ENCODE data around the gene SPTBN1. TPM values are rescaled to one million over a fixed set of nuclear protein-coding genes. Genes with fewer than 3 reads are reported as not detected.

Gene SPTBN1
- total RNA-seq, 3 donors from 2014 or later (not counting 1 experiment from before 2014, with no cell fraction given), result 65.7 to 142 (median 68.3) TPM

DNA sequence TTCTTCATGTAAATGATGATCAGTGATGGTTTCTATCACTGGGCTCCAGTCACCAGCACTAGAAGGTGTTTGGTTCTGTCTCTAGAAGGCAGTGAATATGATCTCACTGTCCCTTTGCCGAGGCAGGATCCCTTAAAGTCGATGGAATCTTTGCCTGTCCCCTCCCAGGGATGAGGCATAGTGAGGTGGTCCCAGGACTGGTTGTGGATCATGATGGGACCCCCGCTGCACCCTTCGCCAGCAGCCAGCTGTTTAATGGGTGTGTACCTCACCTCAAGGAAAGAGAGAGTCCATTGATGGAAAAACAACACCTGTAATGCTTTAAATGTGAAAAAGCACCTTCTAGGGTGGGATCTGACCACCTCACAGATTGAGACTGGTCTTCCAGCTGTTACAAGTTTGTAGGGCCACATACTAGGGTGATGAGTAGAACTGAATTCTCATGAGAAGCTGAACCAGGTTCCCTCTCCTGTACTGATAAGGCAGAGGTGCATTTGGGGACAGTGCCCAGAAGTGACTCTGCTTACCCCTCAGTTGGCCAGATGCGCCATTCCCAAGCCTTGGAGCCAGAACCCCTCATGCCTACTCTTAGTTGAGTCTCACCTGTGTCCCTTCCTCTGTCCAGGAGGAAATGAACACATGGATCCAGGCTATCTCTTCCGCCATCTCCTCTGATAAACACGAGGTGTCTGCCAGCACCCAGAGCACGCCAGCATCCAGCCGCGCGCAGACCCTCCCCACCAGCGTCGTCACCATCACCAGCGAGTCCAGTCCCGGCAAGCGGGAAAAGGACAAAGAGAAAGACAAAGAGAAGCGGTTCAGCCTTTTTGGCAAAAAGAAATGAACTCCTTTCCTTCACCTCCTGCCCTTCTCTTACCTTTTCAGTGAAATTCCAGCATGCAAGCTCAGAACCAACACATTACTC lies 211.9 kb downstream of the SPTBN1 start:
- H3K36me3 Mint-ChIP-seq, result peaks cover 25% of the 10 kb centered on the region
- ATAC-seq (no peak), DNase-seq (no peak)
- 98% methylated on average over 17 of the region's 17 CpGs for WGBS (ENCODE audit: insufficient coverage)
- H3K4me3 ChIP-seq (ENCODE audit: low read length), result no peak overlapping the region
- H3K36me3 ChIP-seq (ENCODE audit: control insufficient read depth, insufficient read depth, low read length), result peaks cover 71% of the 10 kb centered on the region
- H3K27me3 ChIP-seq (ENCODE audit: control insufficient read depth, insufficient read depth, low read length), result no peaks in the 10 kb centered on the region
- no peaks in the 10 kb centered on the region for H3K9me3 Mint-ChIP-seq
- no peak overlapping the region for H3K4me3 Mint-ChIP-seq
- intact Hi-C loops (cut with micrococcal nuclease), result loop anchor here (10.0 kb wide), 1 partner anchor 167 kb away; no protein-coding TSS in a partner anchor
- peaks cover 2 to 8% of the 10 kb centered on the region in 2 donors for H3K4me1 Mint-ChIP-seq
- TF ChIP-seq, protein P1, sequence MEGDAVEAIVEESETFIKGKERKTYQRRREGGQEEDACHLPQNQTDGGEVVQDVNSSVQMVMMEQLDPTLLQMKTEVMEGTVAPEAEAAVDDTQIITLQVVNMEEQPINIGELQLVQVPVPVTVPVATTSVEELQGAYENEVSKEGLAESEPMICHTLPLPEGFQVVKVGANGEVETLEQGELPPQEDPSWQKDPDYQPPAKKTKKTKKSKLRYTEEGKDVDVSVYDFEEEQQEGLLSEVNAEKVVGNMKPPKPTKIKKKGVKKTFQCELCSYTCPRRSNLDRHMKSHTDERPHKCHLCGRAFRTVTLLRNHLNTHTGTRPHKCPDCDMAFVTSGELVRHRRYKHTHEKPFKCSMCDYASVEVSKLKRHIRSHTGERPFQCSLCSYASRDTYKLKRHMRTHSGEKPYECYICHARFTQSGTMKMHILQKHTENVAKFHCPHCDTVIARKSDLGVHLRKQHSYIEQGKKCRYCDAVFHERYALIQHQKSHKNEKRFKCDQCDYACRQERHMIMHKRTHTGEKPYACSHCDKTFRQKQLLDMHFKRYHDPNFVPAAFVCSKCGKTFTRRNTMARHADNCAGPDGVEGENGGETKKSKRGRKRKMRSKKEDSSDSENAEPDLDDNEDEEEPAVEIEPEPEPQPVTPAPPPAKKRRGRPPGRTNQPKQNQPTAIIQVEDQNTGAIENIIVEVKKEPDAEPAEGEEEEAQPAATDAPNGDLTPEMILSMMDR (IDR thresholded peaks at IDR 0.05), result no peak
- peaks cover 5% of the 10 kb centered on the region for H3K4me1 ChIP-seq (ENCODE audit: control insufficient read depth, insufficient read depth, low read length)
- H3K27me3 Mint-ChIP-seq (ENCODE audit: low read depth in 2 of 2), result no peaks in the 10 kb centered on the region
- no peak overlapping the region for H3K27ac ChIP-seq (ENCODE audit: low read length)
- H3K27ac Mint-ChIP-seq, result peak overlapping the region in 1 of 2 donors; percentile 49
- no peaks in the 10 kb centered on the region for H3K9me3 ChIP-seq (ENCODE audit: control insufficient read depth, insufficient read depth, low read length)

- DNase-seq (no peak), ATAC-seq (no peak)
- Histone ChIP-seq H3K4me3 (ENCODE audit: low read length) (no peak overlapping the region), H3K4me1 (ENCODE audit: control insufficient read depth, insufficient read depth, low read length) (peaks cover 12% of the 10 kb centered on the region), H3K9me3 (ENCODE audit: control insufficient read depth, insufficient read depth, low read length) (no peaks in the 10 kb centered on the region), H3K27me3 (ENCODE audit: control insufficient read depth, insufficient read depth, low read length) (no peaks in the 10 kb centered on the region), H3K27ac (ENCODE audit: low read length) (no peak overlapping the region), H3K36me3 (ENCODE audit: control insufficient read depth, insufficient read depth, low read length) (peaks cover 64% of the 10 kb centered on the region)
- intact Hi-C loops (cut with micrococcal nuclease), result loop anchor here (10.0 kb wide), 1 partner anchor 166 kb away; no protein-coding TSS in a partner anchor
- TF ChIP-seq, protein P1 (IDR thresholded peaks at IDR 0.05), result no peak
- H3K36me3 Mint-ChIP-seq, result peaks cover 23% of the 10 kb centered on the region
- H3K9me3 Mint-ChIP-seq, result no peaks in the 10 kb centered on the region
- no peak overlapping the region for H3K4me3 Mint-ChIP-seq
- H3K4me1 Mint-ChIP-seq, result peaks cover 9 to 16% of the 10 kb centered on the region in 2 donors
- no peak overlapping the region for H3K27ac Mint-ChIP-seq
- H3K27me3 Mint-ChIP-seq (ENCODE audit: low read depth in 2 of 2), result peaks cover 0 to 3% of the 10 kb centered on the region in 2 donors
- WGBS (ENCODE audit: insufficient coverage), result 94% methylated on average over 4 of the region's 5 CpGs
These were observed 212.6 kb downstream of the SPTBN1 start for GRCh38 chr2:54668711-54669110.

GRCh38 chr2:54669677-54670484 lies 213.8 kb downstream of the SPTBN1 start:
- peaks cover 0 to 3% of the 10 kb centered on the region in 2 donors for H3K27me3 Mint-ChIP-seq (ENCODE audit: low read depth in 2 of 2)
- DNase-seq, result no peak

More at GRCh38 chr2:54669677-54670484, 213.8 kb downstream of the SPTBN1 start:
- peaks cover 10 to 16% of the 10 kb centered on the region in 2 donors for H3K4me1 Mint-ChIP-seq
- peaks cover 15% of the 10 kb centered on the region for H3K36me3 Mint-ChIP-seq
- intact Hi-C loops (cut with micrococcal nuclease), result loop anchor here (10.0 kb wide), 1 partner anchor 165 kb away; no protein-coding TSS in a partner anchor
- Histone ChIP-seq H3K27ac (ENCODE audit: low read length) (no peak overlapping the region), H3K36me3 (ENCODE audit: control insufficient read depth, insufficient read depth, low read length) (peaks cover 52% of the 10 kb centered on the region), H3K9me3 (ENCODE audit: control insufficient read depth, insufficient read depth, low read length) (no peaks in the 10 kb centered on the region), H3K4me3 (ENCODE audit: low read length) (no peak overlapping the region), H3K27me3 (ENCODE audit: control insufficient read depth, insufficient read depth, low read length) (no peaks in the 10 kb centered on the region), H3K4me1 (ENCODE audit: control insufficient read depth, insufficient read depth, low read length) (peaks cover 15% of the 10 kb centered on the region)
- H3K27ac Mint-ChIP-seq, result peak overlapping the region in 1 of 2 donors; percentile 16
- no peaks in the 10 kb centered on the region for H3K9me3 Mint-ChIP-seq
- TF ChIP-seq, protein P1 (IDR thresholded peaks at IDR 0.05), result no peak
- 95% methylated on average over 7 of the region's 7 CpGs for WGBS (ENCODE audit: insufficient coverage)
- ATAC-seq, result no peak
- H3K4me3 Mint-ChIP-seq, result no peak overlapping the region

Measured in natural killer cell (primary cell).